H9 (cell line): ENCODE results near the gene DLX6. TPM values are rescaled to one million over a fixed set of nuclear protein-coding genes. Genes with fewer than 3 reads are reported as not detected.

Source experiments
- DNase-seq: peaks from one replicate; pipeline ENCODE4 v3.0.0-alpha.2; 2017
- H2AFZ ChIP-seq: one replicate; pipeline ENCODE4 v1.6.1; 2013; ENCODE audit warnings: mild to moderate bottlenecking, low read length, control low read depth, moderate library complexity
- H2AK5ac ChIP-seq: 2 replicates; pipeline ENCODE4 v1.6.1; 2013; ENCODE audit warnings: low read length, control low read depth, mixed read lengths; ENCODE audit not compliant: insufficient read length
- H2BK120ac ChIP-seq: one replicate; pipeline ENCODE4 v1.6.1; 2013; ENCODE audit warnings: low read depth, mild to moderate bottlenecking, low read length, control low read depth, inconsistent platforms; ENCODE audit not compliant: poor library complexity, severe bottlenecking
- H2BK12ac ChIP-seq: 2 replicates; pipeline ENCODE4 v1.6.1; 2013; ENCODE audit warnings: low read length, control low read depth, mixed read lengths, low read depth; ENCODE audit not compliant: insufficient read length
- H2BK15ac ChIP-seq: 2 replicates; pipeline ENCODE4 v1.6.1; 2013; ENCODE audit warnings: low read depth, low read length, control low read depth
- H2BK20ac ChIP-seq: one replicate; pipeline ENCODE4 v1.6.1; 2013; ENCODE audit warnings: low read depth, mild to moderate bottlenecking, low read length, control low read depth, inconsistent platforms; ENCODE audit not compliant: poor library complexity, severe bottlenecking
- H2BK5ac ChIP-seq: 2 replicates; pipeline ENCODE4 v1.6.1; 2013; ENCODE audit warnings: low read length, control low read depth, mixed read lengths; ENCODE audit not compliant: insufficient read length
- H3K14ac ChIP-seq: 2 replicates; pipeline ENCODE4 v1.6.1; 2013; ENCODE audit warnings: low read length, control low read depth; ENCODE audit not compliant: insufficient read depth
- H3K18ac ChIP-seq: 2 replicates; pipeline ENCODE4 v1.6.1; 2013; ENCODE audit warnings: low read depth, mild to moderate bottlenecking, mixed read lengths, low read length, control low read depth; ENCODE audit not compliant: insufficient read length
- H3K23ac ChIP-seq: 2 replicates; pipeline ENCODE4 v1.6.1; 2013; ENCODE audit warnings: low read length, control low read depth, mixed read lengths, low read depth; ENCODE audit not compliant: insufficient read length
- H3K23me2 ChIP-seq: 2 replicates; pipeline ENCODE4 v1.6.1; 2013; ENCODE audit warnings: low read depth, mild to moderate bottlenecking, mixed read lengths, low read length, control low read depth; ENCODE audit not compliant: insufficient read length, poor library complexity, severe bottlenecking
- H3K27ac ChIP-seq: 2 replicates; pipeline ENCODE4 v1.5.1; 2013; ENCODE audit warnings: low read length, control low read depth, mixed read lengths, low read depth; ENCODE audit not compliant: insufficient read length
- H3K27me3 ChIP-seq: 2 replicates; pipeline ENCODE4 v1.6.1; 2013; ENCODE audit warnings: low read length, control low read depth, inconsistent platforms; ENCODE audit not compliant: insufficient read depth
- H3K4ac ChIP-seq: 2 replicates; pipeline ENCODE4 v1.6.1; 2013; ENCODE audit warnings: low read depth, mild to moderate bottlenecking, control low read depth, inconsistent platforms, low read length, moderate library complexity
- H3K4me1 ChIP-seq: 2 replicates; pipeline ENCODE4 v1.6.1; 2013; ENCODE audit warnings: low read length, control low read depth, inconsistent platforms; ENCODE audit not compliant: insufficient read depth
- H3K4me2 ChIP-seq: 2 replicates; pipeline ENCODE4 v1.6.1; 2013; ENCODE audit warnings: low read length, control low read depth, mixed read lengths; ENCODE audit not compliant: insufficient read length, insufficient read depth
- H3K56ac ChIP-seq: 2 replicates; pipeline ENCODE4 v1.6.1; 2013; ENCODE audit warnings: low read depth, mild to moderate bottlenecking, mixed read lengths, low read length, control low read depth; ENCODE audit not compliant: insufficient read length
- H3K79me1 ChIP-seq: 2 replicates; pipeline ENCODE4 v1.6.1; 2013; ENCODE audit warnings: low read depth, mild to moderate bottlenecking, moderate library complexity, low read length, control low read depth, inconsistent platforms; ENCODE audit not compliant: insufficient read depth, poor library complexity, severe bottlenecking
- H3K79me2 ChIP-seq: 2 replicates; pipeline ENCODE4 v1.6.1; 2013; ENCODE audit warnings: low read length, control low read depth, inconsistent platforms; ENCODE audit not compliant: insufficient read depth
- H3K9ac ChIP-seq: 2 replicates; pipeline ENCODE4 v1.6.1; 2013; ENCODE audit warnings: low read length, control low read depth, mixed read lengths; ENCODE audit not compliant: insufficient read length; ENCODE audit errors: extremely low read depth
- H3K9me3 ChIP-seq: one replicate; pipeline ENCODE4 v1.6.1; 2013; ENCODE audit warnings: low read depth, low read length, inconsistent platforms; ENCODE audit not compliant: control insufficient read depth
- H3T11ph ChIP-seq: one replicate; pipeline ENCODE4 v1.6.1; 2013; ENCODE audit warnings: mild to moderate bottlenecking, low read length, control low read depth, inconsistent platforms
- H4K20me1 ChIP-seq: one replicate; pipeline ENCODE4 v1.6.1; 2013; ENCODE audit not compliant: control insufficient read depth, insufficient read length, insufficient read depth
- H4K5ac ChIP-seq: 2 replicates; pipeline ENCODE4 v1.6.1; 2013; ENCODE audit warnings: low read depth, mild to moderate bottlenecking, mixed read lengths, low read length, control low read depth; ENCODE audit not compliant: insufficient read length
- H4K8ac ChIP-seq: replicated peaks from 2 replicates; pipeline ENCODE4 v1.6.1; 2013; ENCODE audit warnings: low read length, control low read depth, mixed read lengths, low read depth; ENCODE audit not compliant: insufficient read length
- H4K91ac ChIP-seq: 2 replicates; pipeline ENCODE4 v1.6.1; 2013; ENCODE audit warnings: low read depth, mild to moderate bottlenecking, moderate library complexity, mixed read lengths, low read length, control low read depth; ENCODE audit not compliant: insufficient read length
- H3K27ac Mint-ChIP-seq, 3 experiments: 2 replicates in 2 of 3; 3 replicates in 1 of 3; pipeline ENCODE4 v1.8.0; 2020 to 2021; ENCODE audit warnings: mixed read lengths in 3 of 3, mild to moderate bottlenecking in 1 of 3, moderate library complexity in 1 of 3
- H3K27me3 Mint-ChIP-seq: 2 replicates; pipeline ENCODE4 v1.8.0; 2021; ENCODE audit warnings: low read depth, mild to moderate bottlenecking, moderate library complexity, mixed read lengths
- H3K36me3 Mint-ChIP-seq, 3 experiments: 2 replicates in 2 of 3; 3 replicates in 1 of 3; pipeline ENCODE4 v1.8.0; 2020 to 2021; ENCODE audit warnings: low read depth in 3 of 3, mixed read lengths in 3 of 3; ENCODE audit not compliant: insufficient read depth in 1 of 3
- H3K4me1 Mint-ChIP-seq, 2 experiments: 2 replicates each; pipeline ENCODE4 v1.8.0; 2020; ENCODE audit warnings: mixed read lengths in 2 of 2
- H3K4me3 Mint-ChIP-seq, 2 experiments: 2 replicates in 1 of 2; 3 replicates in 1 of 2; pipeline ENCODE4 v1.8.0; 2020 to 2021; ENCODE audit warnings: mild to moderate bottlenecking in 2 of 2, mixed read lengths in 2 of 2, moderate library complexity in 1 of 2
- H3K9me3 Mint-ChIP-seq, 2 experiments: 2 replicates in 1 of 2; 3 replicates in 1 of 2; pipeline ENCODE4 v1.8.0; 2020; ENCODE audit warnings: mild to moderate bottlenecking in 2 of 2, mixed read lengths in 2 of 2, moderate library complexity in 1 of 2
- WGBS: extraction: QIAGEN DNeasy Blood & Tissue Kit; methylation state at CpG from one replicate; pipeline ENCODE4 v1.1.7; 2013; ENCODE audit warnings: missing lambda C conversion rate, low lambda C conversion rate, mixed read lengths; ENCODE audit not compliant: insufficient read length; ENCODE audit errors: extremely low coverage; 5-methylcytosine and 5-hydroxymethylcytosine counted together
- total RNA-seq: library from RNA; stranded (reverse); gene quantifications from 2 replicates; pipeline ENCODE4 v1.2.1, GENCODE V29; 2021
- TF ChIP-seq, protein P1 (sequence below): fragments of 200-600 bp; sonication (generic); conservative IDR thresholded peaks from 3 replicates; pipeline ENCODE4 v1.8.0; 2021; ENCODE audit warnings: antibody characterized with exemption, mild to moderate bottlenecking

Gene DLX6
- total RNA-seq, 1 experiment from 2014 or later, result 0.24 TPM

DNA sequence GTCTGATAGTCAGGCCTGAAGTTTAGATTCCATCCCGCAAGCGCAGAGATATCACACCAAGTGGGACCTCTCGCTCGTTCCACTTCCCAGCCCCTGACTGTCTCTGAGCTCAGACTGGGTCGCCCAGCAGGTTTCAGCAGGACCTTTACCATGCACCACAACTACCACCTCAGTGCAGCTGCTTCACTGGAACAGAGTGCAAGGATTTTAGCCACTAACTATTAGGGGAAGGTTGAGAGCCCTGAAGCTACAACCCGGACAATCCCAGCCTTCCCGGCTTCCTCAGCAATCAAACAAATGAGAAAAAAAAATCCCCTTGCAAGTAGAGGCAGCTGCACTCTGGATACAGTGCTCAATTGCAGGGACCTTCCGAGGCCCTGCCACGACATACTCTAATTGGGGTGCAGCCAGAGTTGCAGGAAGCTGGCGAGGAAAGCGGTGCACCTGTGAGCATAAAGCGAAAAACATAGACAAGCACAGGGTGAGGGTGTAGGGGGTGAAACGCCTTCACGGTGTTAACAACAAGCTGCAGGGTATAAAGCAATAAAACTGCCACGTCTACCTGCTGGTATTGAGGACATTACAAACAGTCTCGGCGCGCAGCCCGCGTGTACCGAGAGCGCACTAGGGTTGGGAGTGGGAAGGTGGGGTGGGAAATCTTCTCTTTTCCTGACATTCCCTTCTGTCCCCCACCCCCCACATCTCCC is 2.6 kb upstream of the DLX6 start:
- Histone ChIP-seq H2BK120ac (no peak overlapping the region), H4K8ac (no peak overlapping the region), H3K14ac (no peak overlapping the region), H2BK20ac (no peak overlapping the region), H3K27ac (no peak overlapping the region), H2BK15ac (no peak overlapping the region), H4K20me1 (peaks cover 3% of the 10 kb centered on the region), H3K23me2 (peaks cover 9% of the 10 kb centered on the region), H2BK12ac (no peak overlapping the region), H3K4ac (no peak overlapping the region), H2BK5ac (no peak overlapping the region), H3K4me2 (peak overlapping the region; percentile 1), H3K18ac (no peak overlapping the region), H3K79me1 (no peaks in the 10 kb centered on the region), H2AK5ac (no peak overlapping the region), H3K27me3 (peaks cover 84% of the 10 kb centered on the region), H3K56ac (no peak overlapping the region), H3K9ac (no peak overlapping the region), H2AFZ (no peak overlapping the region), H3K23ac (no peak overlapping the region), H4K91ac (no peak overlapping the region), H4K5ac (no peak overlapping the region), H3K79me2 (no peaks in the 10 kb centered on the region), H3K4me1 (no peaks in the 10 kb centered on the region; the same call in 1 of the 2 replicates), H3K9me3 (no peaks in the 10 kb centered on the region), H3T11ph (no peak overlapping the region)
- peak overlapping the region in 1 of 3 experiments; percentile 45; a peak in 1 of 7 replicates for H3K27ac Mint-ChIP-seq
- H3K9me3 Mint-ChIP-seq, result peaks cover 0 to 10% of the 10 kb centered on the region in 2 experiments; a peak in 2 of 5 replicates
- H3K4me1 Mint-ChIP-seq, result peaks cover 58 to 67% of the 10 kb centered on the region in 2 experiments
- peak; percentile 33 for DNase-seq
- peaks cover 98% of the 10 kb centered on the region for H3K27me3 Mint-ChIP-seq
- peak overlapping the region in 1 of 2 experiments; percentile 57; a peak in 3 of 5 replicates for H3K4me3 Mint-ChIP-seq
- TF ChIP-seq, protein P1, sequence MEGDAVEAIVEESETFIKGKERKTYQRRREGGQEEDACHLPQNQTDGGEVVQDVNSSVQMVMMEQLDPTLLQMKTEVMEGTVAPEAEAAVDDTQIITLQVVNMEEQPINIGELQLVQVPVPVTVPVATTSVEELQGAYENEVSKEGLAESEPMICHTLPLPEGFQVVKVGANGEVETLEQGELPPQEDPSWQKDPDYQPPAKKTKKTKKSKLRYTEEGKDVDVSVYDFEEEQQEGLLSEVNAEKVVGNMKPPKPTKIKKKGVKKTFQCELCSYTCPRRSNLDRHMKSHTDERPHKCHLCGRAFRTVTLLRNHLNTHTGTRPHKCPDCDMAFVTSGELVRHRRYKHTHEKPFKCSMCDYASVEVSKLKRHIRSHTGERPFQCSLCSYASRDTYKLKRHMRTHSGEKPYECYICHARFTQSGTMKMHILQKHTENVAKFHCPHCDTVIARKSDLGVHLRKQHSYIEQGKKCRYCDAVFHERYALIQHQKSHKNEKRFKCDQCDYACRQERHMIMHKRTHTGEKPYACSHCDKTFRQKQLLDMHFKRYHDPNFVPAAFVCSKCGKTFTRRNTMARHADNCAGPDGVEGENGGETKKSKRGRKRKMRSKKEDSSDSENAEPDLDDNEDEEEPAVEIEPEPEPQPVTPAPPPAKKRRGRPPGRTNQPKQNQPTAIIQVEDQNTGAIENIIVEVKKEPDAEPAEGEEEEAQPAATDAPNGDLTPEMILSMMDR, result no peak
- WGBS, result no CpG with 5 or more reads among the region's 22 CpGs
- no peaks in the 10 kb centered on the region for H3K36me3 Mint-ChIP-seq
